Measurements from ENCODE around the gene ZNF678. TPM values are rescaled to one million over a fixed set of nuclear protein-coding genes. Genes with fewer than 3 reads are reported as not detected.

The ZNF678 gene
- total RNA-seq, 1 donor from 2014 or later: 20.6 TPM

- DNase-seq (ENCODE audit: low spot score in 2 of 2, unreplicated experiment in 2 of 2): no peak
- Mint-ChIP-seq H3K27ac (no peak overlapping the region), H3K4me1 (peaks cover 17% of the 10 kb centered on the region), H3K36me3 (no peaks in the 10 kb centered on the region), H3K9me3 (no peaks in the 10 kb centered on the region), H3K4me3 (no peak overlapping the region), H3K27me3 (ENCODE audit: low read depth) (no peaks in the 10 kb centered on the region)
- no peak for TF ChIP-seq CTCF (IDR thresholded peaks at IDR 0.05; ENCODE audit: unreplicated experiment)
Measured at GRCh38 chr1:227562037-227562436, 1.3 kb upstream of the ZNF678 start.

- no peaks in the 10 kb centered on the region for H3K9me3 Mint-ChIP-seq
- no peaks in the 10 kb centered on the region for H3K36me3 Mint-ChIP-seq
- TF ChIP-seq CTCF (IDR thresholded peaks at IDR 0.05; ENCODE audit: unreplicated experiment): no peak
- peak overlapping the region; percentile 91 for H3K4me3 Mint-ChIP-seq
- H3K27ac Mint-ChIP-seq: peak overlapping the region; percentile 100
- H3K27me3 Mint-ChIP-seq (ENCODE audit: low read depth): no peaks in the 10 kb centered on the region
- no peak for DNase-seq (ENCODE audit: low spot score in 2 of 2, unreplicated experiment in 2 of 2)
- H3K4me1 Mint-ChIP-seq: peaks cover 20% of the 10 kb centered on the region
Measured at GRCh38 chr1:227562933-227563323, 428 bp upstream of the ZNF678 start.

GRCh38 chr1:227567256-227567655 is 3.9 kb downstream of the ZNF678 start:
- Mint-ChIP-seq H3K36me3 (peaks cover 5% of the 10 kb centered on the region), H3K27ac (no peak overlapping the region), H3K4me1 (peaks cover 20% of the 10 kb centered on the region), H3K4me3 (no peak overlapping the region), H3K27me3 (ENCODE audit: low read depth) (no peaks in the 10 kb centered on the region), H3K9me3 (peaks cover 4% of the 10 kb centered on the region)
- TF ChIP-seq CTCF (IDR thresholded peaks at IDR 0.05; ENCODE audit: unreplicated experiment): no peak
- DNase-seq (ENCODE audit: low spot score in 2 of 2, unreplicated experiment in 2 of 2): no peak

GRCh38 chr1:227568593-227568992 is 5.2 kb downstream of the ZNF678 start:
- peaks cover 7% of the 10 kb centered on the region for H3K9me3 Mint-ChIP-seq
- no peak overlapping the region for H3K4me3 Mint-ChIP-seq
- TF ChIP-seq CTCF (IDR thresholded peaks at IDR 0.05; ENCODE audit: unreplicated experiment): no peak
- H3K27ac Mint-ChIP-seq: no peak overlapping the region
- peaks cover 10% of the 10 kb centered on the region for H3K36me3 Mint-ChIP-seq
- H3K27me3 Mint-ChIP-seq (ENCODE audit: low read depth): no peaks in the 10 kb centered on the region
- H3K4me1 Mint-ChIP-seq: peaks cover 17% of the 10 kb centered on the region
- DNase-seq (ENCODE audit: low spot score in 2 of 2, unreplicated experiment in 2 of 2): no peak

GRCh38 chr1:227572752-227573151 is 9.4 kb downstream of the ZNF678 start:
- peaks cover 49% of the 10 kb centered on the region for H3K9me3 Mint-ChIP-seq
- no peak overlapping the region for H3K27ac Mint-ChIP-seq
- H3K27me3 Mint-ChIP-seq (ENCODE audit: low read depth): no peaks in the 10 kb centered on the region
- peaks cover 48% of the 10 kb centered on the region for H3K36me3 Mint-ChIP-seq
- peaks cover 1% of the 10 kb centered on the region for H3K4me1 Mint-ChIP-seq
- TF ChIP-seq CTCF (IDR thresholded peaks at IDR 0.05; ENCODE audit: unreplicated experiment): no peak
- no peak overlapping the region for H3K4me3 Mint-ChIP-seq
- DNase-seq (ENCODE audit: low spot score in 2 of 2, unreplicated experiment in 2 of 2): no peak

GRCh38 chr1:227574926-227575325 is 11.6 kb downstream of the ZNF678 start:
- DNase-seq (ENCODE audit: low spot score in 2 of 2, unreplicated experiment in 2 of 2): no peak
- H3K4me1 Mint-ChIP-seq: no peaks in the 10 kb centered on the region
- no peaks in the 10 kb centered on the region for H3K27me3 Mint-ChIP-seq (ENCODE audit: low read depth)
- TF ChIP-seq CTCF (IDR thresholded peaks at IDR 0.05; ENCODE audit: unreplicated experiment): no peak
- H3K9me3 Mint-ChIP-seq: peaks cover 61% of the 10 kb centered on the region
- peaks cover 58% of the 10 kb centered on the region for H3K36me3 Mint-ChIP-seq
- H3K27ac Mint-ChIP-seq: no peak overlapping the region
- H3K4me3 Mint-ChIP-seq: no peak overlapping the region

Data from mesothelial cell of epicardium (in vitro differentiated cells).